ENCODE measurements around the gene ADAMTS4. TPM values are rescaled to one million over a fixed set of nuclear protein-coding genes. Genes with fewer than 3 reads are reported as not detected.
A peak's percentile ranks its signal among the peaks of the same experiment; 100 is the strongest.

The ADAMTS4 gene
- total RNA-seq, 1 donor from 2014 or later, result 12.5 TPM

- peak; percentile 76 to 90 for DNase-seq (ENCODE audit: low read depth in 2 of 2)
Observed at GRCh38 chr1:161153682-161154337, 45.0 kb downstream of the ADAMTS4 start, which contains the start of gene UFC1. Gene UFC1, plus strand, starts transcription at chr1:161153978. Its CDS starts 20 bp downstream, at chr1:161153998.

- no peak for DNase-seq (ENCODE audit: low read depth in 2 of 2)
Observed at GRCh38 chr1:161153176-161153575, 45.7 kb downstream of the ADAMTS4 start.

- DNase-seq (ENCODE audit: low read depth in 2 of 2), result no peak
Observed at GRCh38 chr1:161145832-161146231, 53.0 kb downstream of the ADAMTS4 start.

- no peak for DNase-seq (ENCODE audit: low read depth in 2 of 2)
Observed at GRCh38 chr1:161140755-161141400, 58.0 kb downstream of the ADAMTS4 start.

GRCh38 chr1:161139766-161140165 is 59.1 kb downstream of the ADAMTS4 start:
- DNase-seq (ENCODE audit: low read depth in 2 of 2), result peak; percentile 66 to 74

- no peak for DNase-seq (ENCODE audit: low read depth in 2 of 2)
Observed at GRCh38 chr1:161138431-161138830, 60.4 kb downstream of the ADAMTS4 start.

GRCh38 chr1:161137881-161138280 is 61.0 kb downstream of the ADAMTS4 start:
- no peak for DNase-seq (ENCODE audit: low read depth in 2 of 2)

Other genes starting within 250 kb of the ADAMTS4 start
- not detected in 2 replicates for gene ITLN2, start 244.2 kb downstream of the ADAMTS4 start, total RNA-seq
- gene F11R, start 177.9 kb downstream of the ADAMTS4 start, total RNA-seq, result 92.2 and 191 TPM in 2 replicates
- 6.0 and 6.7 TPM in 2 replicates for gene TSTD1, start 160.1 kb downstream of the ADAMTS4 start, total RNA-seq
- gene USF1, start 153.1 kb downstream of the ADAMTS4 start, total RNA-seq, result 83.2 and 94.9 TPM in 2 replicates
- not detected in 2 replicates for gene ARHGAP30, start 129.2 kb downstream of the ADAMTS4 start, total RNA-seq
- under 0.01 and 0.26 TPM in 2 replicates for gene NECTIN4, start 109.5 kb downstream of the ADAMTS4 start, total RNA-seq
- 0.76 and 1.7 TPM in 2 replicates for gene KLHDC9, start 100.7 kb downstream of the ADAMTS4 start, total RNA-seq
- 27.7 and 31.1 TPM in 2 replicates for gene PFDN2, start 81.0 kb downstream of the ADAMTS4 start, total RNA-seq
- gene NIT1, start 80.9 kb downstream of the ADAMTS4 start, total RNA-seq, result 8.6 and 10.0 TPM in 2 replicates
- gene DEDD, start 66.4 kb downstream of the ADAMTS4 start, total RNA-seq, result 32.3 and 60.6 TPM in 2 replicates
- gene UFC1, start 45.1 kb downstream of the ADAMTS4 start, total RNA-seq, result 108 and 127 TPM in 2 replicates
- 3.3 and 5.6 TPM in 2 replicates for gene USP21, start 39.6 kb downstream of the ADAMTS4 start, total RNA-seq
- 13.0 and 18.3 TPM in 2 replicates for gene PPOX, start 32.6 kb downstream of the ADAMTS4 start, total RNA-seq
- gene B4GALT3, start 21.5 kb downstream of the ADAMTS4 start, total RNA-seq, result 17.5 and 28.6 TPM in 2 replicates
- 196 and 206 TPM in 2 replicates for gene NDUFS2, start 3.3 kb upstream of the ADAMTS4 start, total RNA-seq
- gene FCER1G, start 16.2 kb upstream of the ADAMTS4 start, total RNA-seq, result 0.13 and 0.26 TPM in 2 replicates
- gene APOA2, start 24.6 kb upstream of the ADAMTS4 start, total RNA-seq, result not detected in 2 replicates
- gene TOMM40L, start 27.0 kb upstream of the ADAMTS4 start, total RNA-seq, result 12.2 and 14.4 TPM in 2 replicates
- gene NR1I3, start 39.1 kb upstream of the ADAMTS4 start, total RNA-seq, result not detected in 2 replicates
- gene PCP4L1, start 59.7 kb upstream of the ADAMTS4 start, total RNA-seq, result not detected in 2 replicates
- 1.5 and 2.0 TPM in 2 replicates for gene MPZ, start 110.9 kb upstream of the ADAMTS4 start, total RNA-seq
- 18.0 and 21.5 TPM in 2 replicates for gene SDHC, start 115.3 kb upstream of the ADAMTS4 start, total RNA-seq
- gene CFAP126, start 168.8 kb upstream of the ADAMTS4 start, total RNA-seq, result not detected in 2 replicates

All from dermis microvascular lymphatic vessel endothelial cell (primary cell).